Activated CD8-positive, alpha-beta memory T cell treated with anti-CD3 and anti-CD28 coated beads, Interleukin-2, amount 50 U/mL, for 1 hour (primary cell): Measurements from ENCODE around the gene ADPRHL1.

Source experiments
- DNase-seq: peaks from one replicate; pipeline ENCODE4 v3.0.0-alpha.2; 2020; ENCODE audit errors: extremely low read depth

The ADPRHL1 gene

GRCh38 chr13:113351514-113352026 is 101.7 kb downstream of the ADPRHL1 start:
- no peak for DNase-seq

- DNase-seq = no peak
These were observed 102.4 kb downstream of the ADPRHL1 start for GRCh38 chr13:113350938-113351335.

GRCh38 chr13:113350065-113350937 is 103.0 kb downstream of the ADPRHL1 start:
- no peak for DNase-seq
